ENCODE data around the gene RNF217. TPM values are rescaled to one million over a fixed set of nuclear protein-coding genes. Genes with fewer than 3 reads are reported as not detected.

RNF217 gene
- total and polyA plus RNA-seq, 2 of the 13 experiments (the other 11 are each of a cell fraction or from before 2014, with no cell fraction given): 2.2 to 2.4 TPM

- CTCF ChIA-PET (ENCODE audit: low intra/inter-chr PET ratio, low total read pairs): no interaction called here
- no peak overlapping the region for H3K4me2 ChIP-seq (ENCODE audit: low read depth, low read length)
- no peaks in the 10 kb centered on the region for H3K27me3 ChIP-seq (ENCODE audit: control insufficient read depth in 1 of 2, insufficient read depth in 2 of 2, low read length in 2 of 2)
- no peak for DNase-seq (ENCODE audit: low spot score)
- 0 out of 2 replicates have a peak, but pooled peaks cover 6% of the 10 kb centered on the region for H3K4me1 ChIP-seq (ENCODE audit: insufficient read depth, low read length)
- H3K36me3 ChIP-seq (replicated peaks in 1 of 2; ENCODE audit: control insufficient read depth in 1 of 2, insufficient read depth in 2 of 2, low read length in 2 of 2): no peaks in the 10 kb centered on the region
- no TSS peak for BruUV-seq (replicated peaks)
- H3K27ac ChIP-seq (ENCODE audit: extremely low read length, insufficient read depth, low read length): no peak overlapping the region
- H2AFZ ChIP-seq (ENCODE audit: low read length): no peak overlapping the region
- no peak for FAIRE-seq
- no peak for ATAC-seq
- no peaks in the 10 kb centered on the region for H4K20me1 ChIP-seq (ENCODE audit: insufficient read depth, low read length)
- H3K79me2 ChIP-seq (ENCODE audit: insufficient read depth, low read length): no peaks in the 10 kb centered on the region
- no peaks in the 10 kb centered on the region for H3K9me3 ChIP-seq (ENCODE audit: low read length)
- intact Hi-C loops (cut with micrococcal nuclease; ENCODE audit: unreplicated experiment) (no loop called here), in situ Hi-C loops (cut with HindIII; ENCODE audit: extremely low pct_ligation_motif_present, low pct_unique_long_range_greater_than_20kb) (no loop called here)
- POLR2A ChIA-PET: no interaction called here
- 21% methylated on average over 4 of the region's 4 CpGs for WGBS (ENCODE audit: low lambda C conversion rate)
- H3K9ac ChIP-seq (ENCODE audit: insufficient read depth, low read depth, low read length): no peak overlapping the region
- no peak overlapping the region for H3K4me3 ChIP-seq (replicated peaks in 1 of 3; ENCODE audit: insufficient read depth in 1 of 3, low read depth in 2 of 3, low read length in 3 of 3)
- 0 out of 2 replicates have a peak, but pooled peaks have one; percentile 21 for TF ChIP-seq CEBPB (IDR thresholded peaks at IDR 0.05; ENCODE audit: borderline replicate concordance, low read depth, low read length)
- peak in 1 of 2 experiments; percentile 42; a peak in 3 of 4 replicates for TF ChIP-seq MAFK (conservative IDR thresholded peaks at IDR 0.05 in 1 of 2, IDR thresholded peaks at IDR 0.05 in 1 of 2; ENCODE audit: low read length in 2 of 2)
- no peak for TF ChIP-seq TBX2 (CRISPR knock-in tag; IDR thresholded peaks at IDR 0.05; ENCODE audit: borderline replicate concordance)
- no peak for TF ChIP-seq TARDBP (CRISPR knock-in tag; IDR thresholded peaks at IDR 0.05)
- no peak for TF ChIP-seq SMAD9 (CRISPR knock-in tag; IDR thresholded peaks at IDR 0.05)
- TF ChIP-seq ZNF326 (CRISPR knock-in tag; IDR thresholded peaks at IDR 0.05; ENCODE audit: borderline replicate concordance): no peak
- TF ChIP-seq, protein P1, sequence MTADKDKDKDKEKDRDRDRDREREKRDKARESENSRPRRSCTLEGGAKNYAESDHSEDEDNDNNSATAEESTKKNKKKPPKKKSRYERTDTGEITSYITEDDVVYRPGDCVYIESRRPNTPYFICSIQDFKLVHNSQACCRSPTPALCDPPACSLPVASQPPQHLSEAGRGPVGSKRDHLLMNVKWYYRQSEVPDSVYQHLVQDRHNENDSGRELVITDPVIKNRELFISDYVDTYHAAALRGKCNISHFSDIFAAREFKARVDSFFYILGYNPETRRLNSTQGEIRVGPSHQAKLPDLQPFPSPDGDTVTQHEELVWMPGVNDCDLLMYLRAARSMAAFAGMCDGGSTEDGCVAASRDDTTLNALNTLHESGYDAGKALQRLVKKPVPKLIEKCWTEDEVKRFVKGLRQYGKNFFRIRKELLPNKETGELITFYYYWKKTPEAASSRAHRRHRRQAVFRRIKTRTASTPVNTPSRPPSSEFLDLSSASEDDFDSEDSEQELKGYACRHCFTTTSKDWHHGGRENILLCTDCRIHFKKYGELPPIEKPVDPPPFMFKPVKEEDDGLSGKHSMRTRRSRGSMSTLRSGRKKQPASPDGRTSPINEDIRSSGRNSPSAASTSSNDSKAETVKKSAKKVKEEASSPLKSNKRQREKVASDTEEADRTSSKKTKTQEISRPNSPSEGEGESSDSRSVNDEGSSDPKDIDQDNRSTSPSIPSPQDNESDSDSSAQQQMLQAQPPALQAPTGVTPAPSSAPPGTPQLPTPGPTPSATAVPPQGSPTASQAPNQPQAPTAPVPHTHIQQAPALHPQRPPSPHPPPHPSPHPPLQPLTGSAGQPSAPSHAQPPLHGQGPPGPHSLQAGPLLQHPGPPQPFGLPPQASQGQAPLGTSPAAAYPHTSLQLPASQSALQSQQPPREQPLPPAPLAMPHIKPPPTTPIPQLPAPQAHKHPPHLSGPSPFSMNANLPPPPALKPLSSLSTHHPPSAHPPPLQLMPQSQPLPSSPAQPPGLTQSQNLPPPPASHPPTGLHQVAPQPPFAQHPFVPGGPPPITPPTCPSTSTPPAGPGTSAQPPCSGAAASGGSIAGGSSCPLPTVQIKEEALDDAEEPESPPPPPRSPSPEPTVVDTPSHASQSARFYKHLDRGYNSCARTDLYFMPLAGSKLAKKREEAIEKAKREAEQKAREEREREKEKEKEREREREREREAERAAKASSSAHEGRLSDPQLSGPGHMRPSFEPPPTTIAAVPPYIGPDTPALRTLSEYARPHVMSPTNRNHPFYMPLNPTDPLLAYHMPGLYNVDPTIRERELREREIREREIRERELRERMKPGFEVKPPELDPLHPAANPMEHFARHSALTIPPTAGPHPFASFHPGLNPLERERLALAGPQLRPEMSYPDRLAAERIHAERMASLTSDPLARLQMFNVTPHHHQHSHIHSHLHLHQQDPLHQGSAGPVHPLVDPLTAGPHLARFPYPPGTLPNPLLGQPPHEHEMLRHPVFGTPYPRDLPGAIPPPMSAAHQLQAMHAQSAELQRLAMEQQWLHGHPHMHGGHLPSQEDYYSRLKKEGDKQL (CRISPR knock-in tag; IDR thresholded peaks at IDR 0.05; ENCODE audit: low read depth): no peak
- TF ChIP-seq, protein P2, sequence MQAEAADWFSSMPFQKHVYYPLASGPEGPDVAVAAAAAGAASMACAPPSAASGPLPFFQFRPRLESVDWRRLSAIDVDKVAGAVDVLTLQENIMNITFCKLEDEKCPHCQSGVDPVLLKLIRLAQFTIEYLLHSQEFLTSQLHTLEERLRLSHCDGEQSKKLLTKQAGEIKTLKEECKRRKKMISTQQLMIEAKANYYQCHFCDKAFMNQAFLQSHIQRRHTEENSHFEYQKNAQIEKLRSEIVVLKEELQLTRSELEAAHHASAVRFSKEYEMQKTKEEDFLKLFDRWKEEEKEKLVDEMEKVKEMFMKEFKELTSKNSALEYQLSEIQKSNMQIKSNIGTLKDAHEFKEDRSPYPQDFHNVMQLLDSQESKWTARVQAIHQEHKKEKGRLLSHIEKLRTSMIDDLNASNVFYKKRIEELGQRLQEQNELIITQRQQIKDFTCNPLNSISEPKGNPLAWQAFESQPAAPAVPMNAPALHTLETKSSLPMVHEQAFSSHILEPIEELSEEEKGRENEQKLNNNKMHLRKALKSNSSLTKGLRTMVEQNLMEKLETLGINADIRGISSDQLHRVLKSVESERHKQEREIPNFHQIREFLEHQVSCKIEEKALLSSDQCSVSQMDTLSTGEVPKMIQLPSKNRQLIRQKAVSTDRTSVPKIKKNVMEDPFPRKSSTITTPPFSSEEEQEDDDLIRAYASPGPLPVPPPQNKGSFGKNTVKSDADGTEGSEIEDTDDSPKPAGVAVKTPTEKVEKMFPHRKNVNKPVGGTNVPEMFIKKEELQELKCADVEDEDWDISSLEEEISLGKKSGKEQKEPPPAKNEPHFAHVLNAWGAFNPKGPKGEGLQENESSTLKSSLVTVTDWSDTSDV (CRISPR knock-in tag; IDR thresholded peaks at IDR 0.05): no peak
- no peak for TF ChIP-seq ZNF180 (CRISPR knock-in tag; IDR thresholded peaks at IDR 0.05; ENCODE audit: borderline replicate concordance, low read depth)
- no peak for TF ChIP-seq CSRNP1 (CRISPR knock-in tag; IDR thresholded peaks at IDR 0.05)
- TF ChIP-seq ZNF33B (CRISPR knock-in tag; IDR thresholded peaks at IDR 0.05): no peak
- TF ChIP-seq, protein P3, sequence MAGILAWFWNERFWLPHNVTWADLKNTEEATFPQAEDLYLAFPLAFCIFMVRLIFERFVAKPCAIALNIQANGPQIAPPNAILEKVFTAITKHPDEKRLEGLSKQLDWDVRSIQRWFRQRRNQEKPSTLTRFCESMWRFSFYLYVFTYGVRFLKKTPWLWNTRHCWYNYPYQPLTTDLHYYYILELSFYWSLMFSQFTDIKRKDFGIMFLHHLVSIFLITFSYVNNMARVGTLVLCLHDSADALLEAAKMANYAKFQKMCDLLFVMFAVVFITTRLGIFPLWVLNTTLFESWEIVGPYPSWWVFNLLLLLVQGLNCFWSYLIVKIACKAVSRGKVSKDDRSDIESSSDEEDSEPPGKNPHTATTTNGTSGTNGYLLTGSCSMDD (CRISPR knock-in tag; IDR thresholded peaks at IDR 0.05): no peak
- no peak for TF ChIP-seq PAWR (CRISPR knock-in tag; IDR thresholded peaks at IDR 0.05; ENCODE audit: borderline replicate concordance)
- TF ChIP-seq ZSCAN25 (CRISPR knock-in tag; IDR thresholded peaks at IDR 0.05): no peak
Measured at GRCh38 chr6:125009578-125009977, 47.3 kb downstream of the RNF217 start.

Measured in HepG2 (cell line).